ENCODE measurements around the gene MSL1. TPM values are rescaled to one million over a fixed set of nuclear protein-coding genes. Genes with fewer than 3 reads are reported as not detected.

MSL1 gene
- total and polyA plus RNA-seq, 2 of the 4 experiments (the other 2 are of a cell fraction) = 28.3 to 48.4 TPM

GRCh38 chr17:40124279-40125141, 2.7 kb downstream of the MSL1 start:
- H2AFZ ChIP-seq (replicated peaks; ENCODE audit: low read length, poor library complexity) = no peak overlapping the region
- H3K36me3 ChIP-seq (ENCODE audit: control insufficient read depth, insufficient read depth, low read length) = peaks cover 23% of the 10 kb centered on the region
- ATAC-seq (ENCODE audit: low read depth) (no peak), DNase-seq (peak; percentile 48)
- H2AK9ac ChIP-seq (replicated peaks; ENCODE audit: low read depth, low read length, poor library complexity) = no peak overlapping the region
- TF ChIP-seq MAZ (IDR thresholded peaks at IDR 0.05; ENCODE audit: borderline replicate concordance, low read depth, low read length) (peak; percentile 76; the same call in 1 of the 2 replicates), MXI1 (IDR thresholded peaks at IDR 0.05; ENCODE audit: borderline replicate concordance, low read depth, low read length) (no peak)
- H2AK5ac ChIP-seq (ENCODE audit: low read depth, low read length) = peak overlapping the region; percentile 0; the same call in 1 of the 2 replicates
- no peak overlapping the region for H3K18ac ChIP-seq (ENCODE audit: low read depth, low read length)
- H4K91ac ChIP-seq (ENCODE audit: insufficient read depth, low read depth, low read length) = no peak overlapping the region
- H3K79me1 ChIP-seq (ENCODE audit: low read depth in 1 of 2, low read length in 2 of 2) = peaks cover 13 to 55% of the 10 kb centered on the region in 2 experiments
- H3K27ac ChIP-seq (ENCODE audit: insufficient read depth, low read length) = peak overlapping the region; percentile 74
- H4K8ac ChIP-seq (ENCODE audit: low read depth in 2 of 2, low read length in 2 of 2) = no peak overlapping the region
- no peak overlapping the region for H2BK20ac ChIP-seq (ENCODE audit: low read depth, low read length)
- no peak overlapping the region for H2BK15ac ChIP-seq (ENCODE audit: low read depth, low read length)
- H3K9me3 ChIP-seq (ENCODE audit: control insufficient read depth, insufficient read depth, low read length) = no peaks in the 10 kb centered on the region
- no TSS peak for BruUV-seq (replicated peaks)
- H3K4ac ChIP-seq (ENCODE audit: low read depth, low read length) = peak overlapping the region; percentile 27; the same call in 1 of the 2 replicates
- in situ Hi-C loops (cut with MboI; ENCODE audit: low sequenced_read_pairs) = no loop called here
- H3K4me2 ChIP-seq (ENCODE audit: low read depth, low read length) = peak overlapping the region; percentile 89
- POLR2A ChIA-PET (ENCODE audit: unreplicated experiment) = interaction anchor here (0.6 to 1.3 kb wide), 3 partner anchors 11 to 145 kb away, joined by 3 to 5 read pairs (median 4); partner anchors contain the start of gene MED24
- H3K9ac ChIP-seq (ENCODE audit: low read depth, low read length) = peak overlapping the region; percentile 87
- intact Hi-C loops (cut with micrococcal nuclease) = no loop called here
- peaks cover 4% of the 10 kb centered on the region for H3K4me1 ChIP-seq (ENCODE audit: control insufficient read depth, insufficient read depth, low read length)
- peaks cover 39% of the 10 kb centered on the region for H4K20me1 ChIP-seq (ENCODE audit: insufficient read depth, low read length)
- H2BK5ac ChIP-seq (ENCODE audit: low read depth, low read length, poor library complexity, severe bottlenecking) = peak overlapping the region; percentile 97
- no peaks in the 10 kb centered on the region for H3K27me3 ChIP-seq (ENCODE audit: control insufficient read depth, insufficient read depth, low read length)
- no peak overlapping the region for H4K5ac ChIP-seq (ENCODE audit: low read depth, low read length)
- CTCF ChIA-PET = interaction anchor here (0.6 to 1.8 kb wide), 4 partner anchors 11 to 170 kb away, joined by 3 to 11 read pairs (median 6); no protein-coding TSS in a partner anchor
- H2BK120ac ChIP-seq (ENCODE audit: low read depth, low read length) = no peak overlapping the region
- peaks cover 3% of the 10 kb centered on the region for H3K9me1 ChIP-seq (ENCODE audit: insufficient read depth, low read length)
- dilution Hi-C loops (cut with HindIII; ENCODE audit: low sequenced_read_pairs, unreplicated experiment) = no loop called here
- H3K23ac ChIP-seq (ENCODE audit: low read depth, low read length) = peak overlapping the region; percentile 33
- peak overlapping the region; percentile 93 for H3K4me3 ChIP-seq (ENCODE audit: insufficient read depth, low read depth, low read length)
- peak overlapping the region; percentile 98 for H3K14ac ChIP-seq (replicated peaks; ENCODE audit: low read depth, low read length)
- peak overlapping the region; percentile 71; the same call in 1 of the 2 replicates for H3K56ac ChIP-seq (ENCODE audit: extremely low read depth, insufficient read depth, low read length)
- WGBS, 2 experiments (ENCODE audit: extremely low coverage in 2 of 2, insufficient read length in 1 of 2) = no CpG with 5 or more reads among the region's 9 CpGs
